ENCODE data around the gene TOMM22.
"Not testable (repeated sequence)": the region's sequence is repeated elsewhere in the genome, so short reads cannot be mapped to it uniquely, and the experiment has no call there.

The TOMM22 gene
- total RNA-seq = 31.5 to 73.8 (median 51.9) reads per million in 17 experiments

DNA sequence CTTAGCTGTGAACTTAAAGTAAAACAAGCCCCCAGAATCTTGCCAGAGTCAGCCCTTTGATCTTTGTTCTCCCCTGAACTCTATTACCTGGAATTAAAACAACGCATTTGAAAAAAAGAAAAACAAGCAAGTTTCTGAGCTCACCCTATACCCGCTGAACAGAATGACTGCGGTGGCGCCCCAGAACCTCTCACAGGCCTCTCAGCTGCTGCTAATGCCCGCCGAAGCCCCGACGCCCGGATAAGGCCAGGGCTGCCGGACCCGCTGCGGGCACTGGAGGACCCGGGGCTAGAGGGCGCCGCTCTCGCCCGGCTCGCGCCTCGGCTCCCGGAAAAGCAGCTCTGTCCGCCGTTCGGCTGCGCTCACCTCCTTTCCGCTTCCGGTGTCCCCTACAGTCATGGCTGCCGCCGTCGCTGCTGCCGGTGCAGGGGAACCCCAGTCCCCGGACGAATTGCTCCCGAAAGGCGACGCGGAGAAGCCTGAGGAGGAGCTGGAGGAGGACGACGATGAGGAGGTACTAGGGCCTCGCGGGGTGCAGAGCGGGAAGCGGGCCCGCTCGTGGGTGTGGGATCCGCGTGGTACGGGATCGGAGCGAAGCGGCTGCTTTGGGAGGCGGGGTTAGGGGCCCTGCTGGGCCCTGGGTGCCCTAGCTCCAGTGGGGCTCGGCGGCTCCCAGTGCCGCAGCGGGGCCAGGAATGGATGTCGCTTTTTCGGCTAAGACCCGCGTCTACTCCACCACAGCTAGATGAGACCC lies at the start of gene TOMM22:
TOMM22 (plus strand) TSS at position 376 of the 754 bp plus-strand sequence; CDS start at position 398, 22 bp downstream.
- peak; percentile 92 to 97 (median 94) for DNase-seq

DNA sequence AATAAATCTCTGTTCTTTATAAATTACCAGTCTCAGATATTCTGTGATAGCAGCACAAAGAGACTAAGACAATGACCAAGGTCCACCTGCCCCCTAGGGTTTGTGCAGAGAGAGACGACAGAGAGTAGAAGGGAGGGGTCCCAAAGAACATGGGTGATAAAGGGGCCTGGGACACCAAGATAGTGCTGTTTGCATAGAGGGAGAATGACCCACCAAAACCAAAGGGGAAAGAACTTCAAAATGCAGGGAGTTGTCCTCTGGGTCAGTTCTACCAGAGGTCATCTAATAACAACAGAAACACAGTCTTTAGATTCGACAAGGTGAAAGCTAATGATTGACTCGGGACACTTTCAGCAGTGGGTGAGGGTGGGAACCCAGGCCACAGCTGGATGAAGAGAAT lies 49.2 kb upstream of the TOMM22 start:
- DNase-seq = no peak

- no peak for DNase-seq
These were observed 43.5 kb upstream of the TOMM22 start for GRCh38 chr22:38638216-38638615.

GRCh38 chr22:38638728-38639127 lies 43.0 kb upstream of the TOMM22 start:
- no peak for DNase-seq

- no peak for DNase-seq
These were observed 40.2 kb upstream of the TOMM22 start for GRCh38 chr22:38641476-38642040.

GRCh38 chr22:38644245-38644644 lies 37.5 kb upstream of the TOMM22 start:
- DNase-seq = not testable (repeated sequence)

DNA sequence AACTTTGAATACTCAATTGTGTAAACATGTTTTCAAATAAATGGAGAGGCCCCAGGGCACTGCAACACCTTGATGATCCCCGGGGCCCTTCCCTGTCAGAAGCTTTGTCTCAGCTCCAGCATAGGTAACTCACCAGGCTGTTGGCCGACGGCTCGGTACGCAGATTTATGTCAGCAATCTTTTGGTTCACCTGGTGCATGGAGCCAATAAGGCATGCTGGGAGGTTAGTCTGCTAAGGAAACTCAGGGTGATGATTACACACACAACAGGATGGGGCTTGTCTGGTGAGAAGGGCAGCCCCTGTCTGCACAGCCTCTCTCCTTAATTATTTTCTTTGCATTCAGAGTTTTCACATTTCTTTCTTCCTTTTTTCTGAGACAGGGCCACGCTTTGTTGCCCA lies 36.3 kb upstream of the TOMM22 start:
- DNase-seq = no peak

DNA sequence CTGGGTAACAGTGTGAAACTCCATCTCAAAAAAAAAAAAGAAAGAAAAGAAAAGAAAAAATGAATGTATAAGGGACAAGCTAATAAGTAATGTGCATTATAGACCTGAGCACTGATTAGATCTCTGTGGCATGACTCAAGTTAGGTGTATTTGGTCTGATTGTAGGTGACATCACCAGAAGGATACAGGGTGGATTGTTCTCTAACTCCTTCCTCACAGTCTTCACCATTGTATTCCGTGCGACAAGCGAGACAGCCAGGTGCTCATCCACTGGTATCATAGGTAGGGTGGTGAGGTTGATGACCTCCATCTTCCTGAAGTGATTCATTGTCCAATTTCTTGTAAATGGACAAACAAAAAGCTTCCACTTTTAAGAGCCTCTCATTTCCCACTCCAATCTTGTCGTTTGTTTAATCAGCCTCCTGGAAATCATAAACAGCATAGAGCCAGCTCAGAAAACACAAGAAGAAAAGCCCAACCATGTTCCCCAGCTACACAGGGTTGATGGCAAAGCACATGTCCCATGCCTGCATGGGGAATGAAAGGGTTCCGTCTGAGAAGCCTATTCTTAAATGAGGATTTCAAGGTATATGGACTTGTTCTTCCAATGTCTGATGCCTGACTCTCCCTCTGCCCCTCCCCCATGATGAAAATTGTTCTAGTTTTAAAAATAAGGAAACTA lies 31.8 kb upstream of the TOMM22 start:
- no peak for DNase-seq

DNA sequence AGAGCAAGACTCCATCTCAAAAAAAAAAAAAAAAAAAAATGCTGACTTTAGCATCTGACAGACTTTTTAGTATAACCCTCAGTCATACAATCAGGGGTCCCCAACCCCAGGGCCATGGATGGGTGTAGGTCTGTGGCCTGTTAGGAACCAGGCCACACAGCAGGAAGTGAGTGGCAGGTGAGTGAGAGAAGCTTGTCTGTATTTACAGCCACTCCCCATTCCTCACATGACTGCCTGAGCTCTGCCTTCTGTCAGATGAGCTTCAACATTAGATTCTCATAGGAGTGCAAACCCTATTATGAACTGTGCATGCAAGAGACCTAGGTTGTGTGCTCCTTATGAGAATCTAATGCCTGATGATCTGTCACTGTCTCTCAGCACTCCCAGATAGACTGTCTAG lies 28.9 kb upstream of the TOMM22 start:
- DNase-seq = no peak

DNA sequence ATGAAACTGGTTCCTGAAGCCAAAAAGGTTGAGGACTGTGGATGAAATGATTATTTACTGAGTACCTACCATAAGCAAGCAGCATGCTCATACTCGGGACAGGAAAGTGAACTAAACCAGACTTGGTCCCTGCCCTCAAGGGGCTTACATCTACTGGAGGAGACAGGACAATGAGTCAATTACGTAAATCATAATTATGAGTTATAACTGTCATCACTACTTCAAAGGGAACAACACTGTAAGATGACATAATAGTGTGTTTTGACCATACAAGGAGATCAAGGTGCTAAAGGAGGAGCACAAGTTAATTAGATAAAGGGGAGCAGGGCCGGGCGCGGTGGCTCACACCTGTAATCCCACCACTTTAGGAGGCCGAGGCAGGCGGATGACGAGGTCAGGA lies 28.0 kb upstream of the TOMM22 start:
- no peak for DNase-seq

DNA sequence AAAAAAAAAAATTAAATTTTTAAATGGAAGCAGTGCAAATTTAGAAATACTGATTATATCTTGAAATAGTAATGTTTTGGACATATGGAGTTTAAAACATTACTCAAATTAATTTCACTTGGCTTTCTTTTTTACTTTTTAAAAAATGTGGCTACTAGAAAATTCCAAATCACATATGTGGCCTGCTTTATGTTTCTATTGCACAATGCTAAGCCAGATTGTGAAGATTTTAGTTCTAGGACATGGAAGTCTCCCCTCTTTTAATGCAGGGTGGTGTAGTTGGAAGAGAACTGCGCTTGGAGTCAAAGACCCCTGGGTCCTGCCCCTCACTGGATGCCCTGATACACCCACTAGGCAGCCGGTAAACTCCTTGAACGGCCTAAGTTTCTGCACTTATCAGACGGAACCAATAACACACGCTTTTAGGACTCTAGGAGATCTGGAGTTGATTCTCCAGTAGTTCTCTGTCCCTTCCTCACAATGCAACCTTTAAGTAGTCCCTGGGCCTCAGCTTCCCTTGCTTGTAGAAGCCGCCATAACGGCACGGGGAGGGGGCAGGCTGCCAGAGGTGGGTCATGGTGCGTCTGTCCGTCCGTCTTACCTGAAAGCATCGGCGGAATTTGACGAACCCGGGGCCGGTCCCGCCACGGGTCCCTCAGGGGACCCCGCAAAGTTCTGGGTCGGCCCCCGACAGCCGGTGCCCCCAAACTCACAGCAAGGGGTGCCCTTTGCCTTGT lies 26.1 kb upstream of the TOMM22 start:
- no peak for DNase-seq

- peak; percentile 91 to 95 (median 93) for DNase-seq
These were observed 25.3 kb upstream of the TOMM22 start, which contains the start of the genes CBY1 and FAM227A for GRCh38 chr22:38656256-38657044. Gene CBY1 (plus strand): TSS chr22:38656638. CDS start chr22:38668055, 11,417 bp downstream. Gene FAM227A (minus strand): TSS chr22:38656392. CDS start chr22:38650168, 6,224 bp downstream.

DNA sequence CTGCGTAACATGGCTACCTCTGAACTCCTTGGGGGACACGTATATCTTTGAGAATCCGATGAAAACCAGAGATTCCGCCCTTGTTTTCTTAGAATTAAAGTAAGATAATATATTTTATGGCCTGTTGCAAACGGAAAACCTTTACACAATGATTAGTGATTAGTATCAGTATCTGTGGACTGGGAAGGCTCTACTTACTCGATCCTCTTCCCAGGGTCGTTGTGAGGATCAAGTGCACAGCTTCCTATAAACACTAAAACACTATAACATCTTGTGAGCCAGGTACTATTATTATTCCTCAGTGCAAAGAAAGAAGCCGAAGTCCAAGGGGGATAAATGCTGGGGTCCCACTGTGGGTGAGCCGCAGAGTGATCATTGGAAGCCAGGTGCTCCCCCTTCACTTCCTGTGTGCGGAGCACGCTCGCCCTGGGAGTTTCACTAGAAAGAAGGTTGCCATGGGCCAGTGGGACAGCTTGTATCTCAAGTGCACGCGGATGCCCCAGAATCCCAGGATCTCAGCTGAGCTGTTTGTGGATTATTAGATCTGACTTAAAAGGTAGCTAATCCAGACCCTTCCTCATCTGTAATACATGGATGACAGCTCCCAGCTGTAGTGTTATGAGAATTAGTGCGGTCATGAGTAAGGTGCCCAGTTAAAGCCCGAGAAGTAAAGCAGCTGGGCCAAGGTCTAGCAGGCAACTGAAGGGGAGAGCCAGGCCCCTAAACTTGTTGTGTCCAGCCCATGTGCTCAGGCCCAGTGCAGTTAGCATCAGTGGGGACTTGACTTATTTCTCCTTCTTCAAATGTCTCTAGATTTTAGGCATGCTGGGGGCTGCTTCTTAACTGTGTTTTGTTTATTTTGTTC lies 24.5 kb upstream of the TOMM22 start:
- DNase-seq = peak in 1 of 4 experiments; percentile 17

GRCh38 chr22:38674888-38675287 lies 6.9 kb upstream of the TOMM22 start:
- no peak for DNase-seq

- DNase-seq = no peak
These were observed 5.9 kb upstream of the TOMM22 start for GRCh38 chr22:38675833-38676232.

- no peak for DNase-seq
These were observed 3.1 kb downstream of the TOMM22 start for GRCh38 chr22:38684895-38685294.

DNA sequence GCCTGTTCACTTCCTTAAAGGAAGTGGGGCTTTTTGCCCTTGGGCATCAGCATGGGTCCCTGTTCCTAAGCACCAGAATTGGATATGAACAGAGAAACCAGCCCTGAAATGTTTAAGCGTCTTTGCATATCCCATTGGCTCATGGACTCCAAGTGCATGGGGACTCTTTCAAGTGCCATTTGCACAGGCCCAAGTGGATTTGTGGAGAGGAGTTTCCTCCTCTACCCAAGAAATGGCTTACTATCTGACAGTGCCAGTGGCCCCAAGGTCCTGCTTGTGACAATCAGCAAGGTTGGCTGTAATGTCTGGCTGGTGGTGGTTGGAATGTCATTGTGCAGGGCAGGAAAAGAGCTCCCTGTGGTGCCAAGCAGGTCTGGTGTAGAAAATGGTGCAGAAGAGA lies 4.0 kb downstream of the TOMM22 start:
- DNase-seq = no peak

GRCh38 chr22:38689651-38690050 lies 7.9 kb downstream of the TOMM22 start:
- DNase-seq = no peak

DNA sequence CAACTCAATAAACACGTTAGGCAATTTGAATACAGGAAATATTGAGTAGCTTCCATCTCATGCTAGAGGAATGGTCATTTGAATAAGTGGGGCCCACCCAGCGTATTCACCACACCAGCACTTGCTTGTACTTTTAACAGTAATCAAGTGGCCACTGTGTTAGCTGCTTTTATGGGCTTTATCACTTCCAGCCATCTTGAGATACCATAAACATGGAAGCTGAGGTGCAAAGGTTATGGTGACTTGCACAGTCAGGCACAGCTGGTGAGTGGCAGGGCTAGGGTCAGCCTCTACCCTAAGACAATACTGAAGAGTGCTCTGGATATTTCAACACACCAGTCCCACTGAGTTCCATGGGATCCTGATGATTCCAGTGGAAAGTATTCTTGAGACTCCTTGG lies 12.3 kb downstream of the TOMM22 start:
- DNase-seq = no peak

DNA sequence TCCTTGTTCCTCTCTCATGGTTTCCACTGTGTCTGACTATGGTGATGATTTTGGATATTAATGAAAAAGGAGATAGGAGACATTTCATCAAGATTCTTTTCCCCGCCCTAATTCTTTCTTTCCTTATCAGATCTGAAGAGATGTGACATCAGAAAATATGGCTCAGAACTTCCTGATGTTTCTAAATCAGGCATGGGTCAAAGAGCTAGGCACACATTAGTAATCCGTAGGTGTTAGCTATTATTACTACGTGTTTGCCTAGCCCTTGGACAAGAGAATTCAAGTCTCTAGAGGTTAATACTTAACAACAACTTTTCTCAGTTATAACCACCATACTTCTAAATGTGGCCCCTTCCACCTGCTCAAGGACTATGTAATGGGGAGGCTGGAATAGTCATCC lies 13.2 kb downstream of the TOMM22 start:
- peak in 2 of 4 experiments; percentile 53 to 72 for DNase-seq

All from suppressor macrophage (primary cell).